ENCODE data around the gene PSMA7.

The PSMA7 gene

GRCh38 chr20:62143081-62143956 is at the start of gene PSMA7, which contains the start of gene SS18L1:
TSS of gene PSMA7 (minus strand) at chr20:62143394. CDS start at chr20:62143303, 91 bp downstream.
TSS of gene SS18L1 (plus strand) at chr20:62143769. CDS start at chr20:62143821, 52 bp downstream.
- DNase-seq: peak; percentile 85

- DNase-seq: no peak
Observed at GRCh38 chr20:62192635-62193034, 49.4 kb upstream of the PSMA7 start.

GRCh38 chr20:62191781-62192559 is 48.8 kb upstream of the PSMA7 start:
- DNase-seq: no peak

- DNase-seq: no peak
Observed at GRCh38 chr20:62190639-62191411, 47.6 kb upstream of the PSMA7 start.

- peak; percentile 31 for DNase-seq
Observed at GRCh38 chr20:62186887-62187866, 44.0 kb upstream of the PSMA7 start.

GRCh38 chr20:62186096-62186426 is 42.9 kb upstream of the PSMA7 start:
- no peak for DNase-seq

- no peak for DNase-seq
Observed at GRCh38 chr20:62183426-62184142, 40.4 kb upstream of the PSMA7 start.

- peak; percentile 91 for DNase-seq
Observed at GRCh38 chr20:62182469-62183425, 39.6 kb upstream of the PSMA7 start, which contains the start of gene MTG2. TSS of gene MTG2 (plus strand) at chr20:62183028. CDS start at chr20:62193421, 10,393 bp downstream.

- no peak for DNase-seq
Observed at GRCh38 chr20:62181808-62182207, 38.6 kb upstream of the PSMA7 start.

GRCh38 chr20:62179162-62179504 is 35.9 kb upstream of the PSMA7 start:
- DNase-seq: no peak

- no peak for DNase-seq
Observed at GRCh38 chr20:62178316-62179161, 35.3 kb upstream of the PSMA7 start.

- no peak for DNase-seq
Observed at GRCh38 chr20:62177307-62177706, 34.1 kb upstream of the PSMA7 start.

GRCh38 chr20:62176866-62177265 is 33.7 kb upstream of the PSMA7 start:
- no peak for DNase-seq

- DNase-seq: no peak
Observed at GRCh38 chr20:62175711-62176110, 32.5 kb upstream of the PSMA7 start.

GRCh38 chr20:62174870-62175624 is 31.9 kb upstream of the PSMA7 start:
- DNase-seq: no peak

- no peak for DNase-seq
Observed at GRCh38 chr20:62174021-62174804, 31.0 kb upstream of the PSMA7 start.

- no peak for DNase-seq
Observed at GRCh38 chr20:62172666-62173065, 29.5 kb upstream of the PSMA7 start.

Data from kidney glomerular epithelial cell (primary cell).